Embryonic facial prominence (tissue), 1 donor: Measurements from ENCODE around the gene POLR3G.
A peak's percentile ranks its signal among the peaks of the same experiment; 100 is the strongest.

Source experiments
- DNase-seq: peaks from one replicate; pipeline ENCODE4 v3.0.0-alpha.2; 2016; ENCODE audit errors: extremely low spot score

POLR3G gene

GRCh38 chr5:90474235-90475107 lies at the start of gene POLR3G, which contains the start of gene MBLAC2:
POLR3G (plus strand) TSS chr5:90474864; CDS start chr5:90485568, 10,704 bp downstream.
MBLAC2 (minus strand) TSS chr5:90474771; CDS start chr5:90474292, 479 bp downstream.
- DNase-seq, result peak; percentile 84

DNA sequence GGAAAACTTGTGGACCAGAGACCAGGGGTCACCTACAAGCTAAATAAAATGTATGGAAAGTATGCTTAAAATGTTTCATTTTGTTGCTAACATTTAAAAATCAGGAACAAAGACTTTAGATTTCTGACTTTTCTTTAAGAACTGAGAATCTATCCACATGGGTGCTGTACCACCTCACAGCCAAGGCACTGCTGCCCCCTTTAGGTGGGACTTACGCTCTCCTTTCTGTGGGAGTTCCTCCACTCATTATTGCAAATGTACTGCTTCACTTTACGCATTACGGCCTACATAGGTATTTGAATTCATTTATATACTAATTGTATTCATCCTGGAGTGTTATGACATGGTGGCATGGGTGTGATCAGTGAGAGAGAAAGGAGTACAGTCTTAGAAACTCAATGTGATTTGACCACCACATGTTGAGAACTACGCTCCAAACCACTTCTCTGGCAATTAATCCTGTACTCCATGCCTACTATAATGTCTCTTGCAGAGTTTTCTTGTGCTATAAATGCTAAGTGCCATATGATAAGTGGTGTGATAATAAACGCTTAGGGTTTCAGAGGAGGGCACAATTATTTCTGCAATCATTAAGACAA lies 40.4 kb upstream of the POLR3G start:
- no peak for DNase-seq

DNA sequence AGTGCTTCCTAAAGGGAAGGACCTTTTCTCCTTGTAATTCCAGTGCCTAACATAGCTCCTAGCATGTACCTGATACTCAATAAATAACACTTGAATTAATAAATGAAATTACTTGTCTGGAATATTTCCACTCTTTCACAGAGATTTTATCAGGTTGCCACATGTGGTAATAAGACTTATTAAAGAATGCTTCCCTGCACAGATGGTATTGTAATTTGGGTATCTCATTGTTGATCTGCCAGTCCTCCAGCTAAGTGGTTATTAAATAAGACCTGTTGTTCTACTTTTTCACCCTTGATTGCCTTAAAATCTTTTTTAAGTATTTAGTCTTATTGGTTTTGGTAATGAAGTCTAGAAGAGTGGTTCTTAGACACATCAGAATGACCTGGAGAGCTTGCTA lies 37.0 kb upstream of the POLR3G start:
- no peak for DNase-seq

GRCh38 chr5:90438100-90438499 lies 36.6 kb upstream of the POLR3G start:
- no peak for DNase-seq

DNA sequence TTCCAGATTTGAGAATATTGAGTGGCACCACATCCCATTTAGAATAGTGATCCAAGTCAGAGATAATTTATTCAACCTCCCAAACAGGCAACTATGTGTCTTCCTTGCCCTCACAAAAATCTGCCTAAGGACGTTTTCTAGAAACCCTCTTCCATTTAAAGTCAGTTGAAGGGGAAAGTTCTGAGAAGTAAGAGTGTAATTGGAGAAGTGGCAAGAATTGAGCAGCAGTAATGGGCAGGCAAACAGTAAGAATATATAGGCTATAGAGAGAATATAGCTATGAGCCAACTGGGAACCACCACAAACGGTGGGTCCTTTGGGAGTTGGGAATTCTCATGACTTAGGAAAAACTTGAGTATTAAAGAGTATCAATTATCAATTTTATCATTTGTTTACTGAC lies 34.0 kb upstream of the POLR3G start:
- DNase-seq, result no peak

DNA sequence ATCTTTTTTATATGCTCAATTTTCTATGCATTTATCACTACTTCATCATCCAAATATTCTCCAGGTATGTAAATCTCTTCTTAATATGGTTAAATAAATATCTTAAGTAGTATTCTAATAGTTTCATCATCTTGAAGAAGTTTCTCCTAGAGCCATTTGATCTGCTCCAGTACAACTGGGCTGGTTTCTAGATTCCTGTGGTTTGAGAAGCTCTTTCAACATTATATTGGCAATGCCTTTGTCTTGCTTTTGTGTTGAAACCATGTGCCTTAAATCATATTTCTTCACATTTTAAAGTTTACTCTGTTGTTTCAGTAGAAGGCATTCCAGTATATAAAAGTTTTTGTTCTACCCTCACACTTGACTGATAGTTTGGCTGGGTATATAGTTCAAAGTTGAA lies 27.7 kb upstream of the POLR3G start:
- DNase-seq, result no peak

DNA sequence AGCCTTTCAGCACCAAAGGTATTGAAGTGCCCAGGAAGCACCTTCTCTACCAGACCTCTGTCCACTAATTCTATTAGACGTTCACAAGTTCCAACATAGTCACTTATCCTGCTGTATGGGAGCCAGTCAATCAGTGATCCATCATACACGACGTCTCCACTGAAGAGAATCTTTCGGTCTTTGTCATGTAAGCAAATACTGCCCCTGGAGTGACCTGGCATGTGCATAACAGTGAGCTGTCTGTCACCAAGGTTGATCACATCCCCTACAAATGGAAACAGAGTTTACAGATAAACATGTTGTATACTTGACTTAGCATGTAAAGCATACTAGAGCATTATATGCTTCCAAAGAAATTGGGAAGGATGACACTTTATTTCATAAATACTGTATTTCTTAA lies 13.4 kb upstream of the POLR3G start:
- no peak for DNase-seq

GRCh38 chr5:90472783-90473395 lies 1.8 kb upstream of the POLR3G start:
- DNase-seq, result no peak

DNA sequence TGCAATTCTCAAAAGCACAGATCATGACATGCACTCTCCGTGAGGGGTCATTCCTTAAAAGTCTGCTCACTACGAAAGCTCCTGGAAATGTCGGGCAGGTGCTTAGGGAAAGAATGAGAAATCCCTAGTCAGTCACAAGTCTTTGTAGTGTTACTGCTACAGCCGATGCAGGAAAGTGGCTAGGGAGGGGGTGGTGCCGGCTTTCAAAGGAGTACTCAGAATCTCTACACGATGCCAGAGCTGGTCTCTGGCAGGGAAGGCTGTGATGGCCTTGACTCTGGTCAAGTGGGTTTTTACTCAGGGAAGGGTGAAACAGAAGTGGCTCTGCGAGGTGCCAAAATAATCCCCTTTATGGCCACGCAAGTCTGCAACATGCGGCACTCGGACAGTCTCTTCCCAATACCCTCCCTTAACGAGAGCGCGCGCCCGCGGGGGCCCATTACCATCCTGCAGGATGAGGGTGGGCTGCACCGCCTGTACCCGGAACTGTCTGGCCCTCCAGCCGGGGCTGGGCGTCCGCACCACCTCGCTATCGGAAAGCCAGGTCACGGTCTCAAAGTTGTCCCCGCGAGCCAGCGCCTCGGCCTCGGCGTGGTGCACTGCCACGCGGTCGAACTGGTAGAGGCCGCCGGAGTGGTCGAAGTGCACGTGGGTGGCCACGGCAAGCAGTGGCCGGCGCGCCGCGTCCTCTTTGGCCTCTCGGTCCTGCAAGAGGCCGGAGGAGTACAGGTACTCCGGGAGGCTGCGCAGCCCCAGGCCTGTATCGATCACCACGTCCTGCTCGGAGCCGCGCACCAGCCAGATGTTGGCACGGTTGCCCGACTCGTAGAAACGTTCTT lies 1.0 kb upstream of the POLR3G start:
- no peak for DNase-seq

GRCh38 chr5:90475436-90475980 lies 844 bp downstream of the POLR3G start:
- DNase-seq, result no peak

GRCh38 chr5:90476391-90476790 lies 1.7 kb downstream of the POLR3G start:
- DNase-seq, result no peak

DNA sequence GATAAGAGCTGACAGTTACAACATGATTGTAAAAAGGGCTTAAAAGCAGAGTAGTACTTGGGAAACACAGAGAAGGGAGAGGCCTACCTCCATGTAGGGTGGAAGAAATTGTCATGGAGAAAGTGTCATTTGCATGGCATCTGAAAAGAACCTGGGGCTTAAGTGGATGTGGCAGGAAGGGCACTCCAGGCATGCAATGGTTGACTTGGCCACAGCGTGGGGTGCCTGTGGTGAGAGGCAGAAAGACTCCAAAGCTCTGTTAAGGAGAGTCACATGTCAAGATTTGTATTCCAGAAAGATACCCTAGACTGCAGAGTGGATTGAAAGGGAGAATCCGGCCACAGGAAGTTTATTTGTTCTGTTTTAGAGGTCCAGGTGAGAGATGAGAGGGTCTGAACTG lies 2.4 kb downstream of the POLR3G start:
- no peak for DNase-seq

GRCh38 chr5:90477621-90478215 lies 3.1 kb downstream of the POLR3G start:
- DNase-seq, result no peak

- no peak for DNase-seq
Measured at GRCh38 chr5:90479611-90480385, 5.1 kb downstream of the POLR3G start.

- no peak for DNase-seq
Measured at GRCh38 chr5:90480699-90481098, 6.0 kb downstream of the POLR3G start.

- no peak for DNase-seq
Measured at GRCh38 chr5:90483206-90483605, 8.5 kb downstream of the POLR3G start.

- DNase-seq, result no peak
Measured at GRCh38 chr5:90484540-90484939, 9.9 kb downstream of the POLR3G start.

- DNase-seq, result no peak
Measured at GRCh38 chr5:90488791-90489190, 14.1 kb downstream of the POLR3G start.

DNA sequence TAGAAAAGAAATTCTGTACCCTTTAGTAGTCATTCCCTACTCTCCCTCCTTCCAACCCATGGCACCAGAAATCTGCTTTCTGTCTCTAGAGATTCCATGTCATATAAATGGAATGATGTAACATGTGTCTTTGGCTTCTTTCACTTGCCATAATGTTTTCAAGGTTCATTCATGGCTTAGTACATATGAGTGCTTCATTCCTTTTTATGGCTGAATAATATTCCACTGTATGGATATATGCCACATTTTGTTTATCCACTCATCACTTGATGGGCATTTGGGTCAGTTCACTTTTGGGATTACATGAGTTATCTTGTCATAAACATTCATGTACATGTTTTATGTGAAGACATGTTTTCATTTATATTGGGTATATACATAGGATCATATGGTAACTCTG lies 19.4 kb downstream of the POLR3G start:
- DNase-seq, result no peak

DNA sequence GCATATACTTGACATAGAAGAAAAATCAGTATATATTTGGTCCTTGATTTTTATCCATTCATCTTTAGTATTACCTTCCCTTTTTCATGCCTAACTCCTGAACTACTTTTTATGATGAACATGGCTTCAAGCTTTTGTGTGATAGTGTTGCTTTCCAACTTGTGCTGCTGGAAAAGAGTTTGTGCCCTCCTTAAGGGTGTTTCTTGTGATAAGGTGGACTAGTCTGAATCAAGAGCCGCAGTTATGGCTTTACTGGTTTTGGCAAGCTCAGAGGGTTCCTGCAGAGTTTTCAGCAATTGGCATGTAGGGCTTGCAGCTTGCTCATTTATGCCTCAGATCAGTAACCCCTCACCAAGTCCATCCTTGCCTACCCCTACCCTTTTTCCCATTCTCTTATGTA lies 20.5 kb downstream of the POLR3G start:
- no peak for DNase-seq
